ENCODE results near the gene ZNF71.

Gene ZNF71

GRCh38 chr19:56594783-56595547, at the start of gene ZNF71:
ZNF71 (plus strand) TSS chr19:56595302; CDS start chr19:56601559, 6,257 bp downstream.
- peak; percentile 63 for DNase-seq (ENCODE audit: low read depth)

- no peak for DNase-seq (ENCODE audit: low read depth)
Observed at GRCh38 chr19:56547535-56547934, 47.6 kb upstream of the ZNF71 start.

GRCh38 chr19:56554272-56554869, 40.7 kb upstream of the ZNF71 start:
- no peak for DNase-seq (ENCODE audit: low read depth)

DNA sequence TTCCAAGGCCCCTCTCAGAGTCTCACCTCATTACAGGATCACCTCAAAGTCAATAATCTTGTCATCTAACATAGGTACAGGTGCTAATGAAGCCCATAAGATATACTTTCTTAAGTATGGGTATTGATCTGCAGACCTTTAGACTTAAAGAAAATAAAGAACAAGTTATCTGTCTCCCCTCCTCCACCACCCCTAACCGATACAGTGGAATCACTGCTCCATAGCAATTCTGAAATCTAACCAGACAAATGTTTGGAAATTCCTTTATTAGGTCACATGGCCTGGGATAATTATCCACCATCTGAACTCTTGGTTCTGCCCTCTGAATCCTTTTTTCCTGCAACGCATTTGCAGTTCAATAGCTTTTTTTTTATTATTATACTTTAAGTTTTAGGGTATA, 32.3 kb upstream of the ZNF71 start:
- DNase-seq (ENCODE audit: low read depth) = no peak

DNA sequence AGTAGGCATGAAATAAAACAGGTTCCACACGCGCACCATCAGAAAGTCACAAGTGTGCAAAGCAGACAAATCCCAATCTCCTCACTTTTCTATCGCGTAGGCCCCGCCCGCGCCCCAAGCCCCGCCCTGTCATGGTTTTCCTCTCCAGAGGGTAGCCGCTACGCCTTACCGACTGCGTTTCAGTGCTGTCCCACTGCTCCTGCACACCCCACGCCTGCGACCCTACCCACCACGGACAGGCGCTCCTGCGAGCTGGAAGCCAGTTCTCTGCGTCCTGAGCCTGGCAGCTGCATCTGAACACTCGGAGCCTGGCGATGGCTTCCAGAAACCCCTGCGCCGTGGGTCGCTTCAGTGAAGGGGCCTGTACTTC, 28.2 kb upstream of the ZNF71 start:
- no peak for DNase-seq (ENCODE audit: low read depth)

GRCh38 chr19:56567274-56568120, 27.6 kb upstream of the ZNF71 start, which contains the start of gene ZNF470:
ZNF470 (plus strand) TSS chr19:56567468; CDS start chr19:56570312, 2,844 bp downstream.
- DNase-seq (ENCODE audit: low read depth) = peak; percentile 75

DNA sequence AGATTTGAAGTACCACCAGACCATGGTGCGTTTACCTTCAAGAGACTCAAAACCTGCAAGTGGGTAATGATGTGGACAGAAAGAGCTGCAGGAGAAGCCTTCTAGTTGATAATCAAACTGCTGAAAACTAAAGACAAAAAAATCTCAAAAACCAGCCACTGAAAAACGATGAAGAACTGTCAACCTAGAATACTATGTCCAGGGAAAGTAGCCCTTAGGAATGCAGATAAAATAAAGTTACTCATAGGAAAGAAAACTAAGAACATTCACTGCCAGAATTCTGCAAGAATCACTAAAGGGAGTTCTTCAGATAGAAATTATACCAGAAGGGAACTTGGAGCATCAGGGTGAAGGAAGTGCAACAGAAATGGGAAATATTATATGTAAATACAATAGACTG, 22.5 kb upstream of the ZNF71 start:
- no peak for DNase-seq (ENCODE audit: low read depth)

DNA sequence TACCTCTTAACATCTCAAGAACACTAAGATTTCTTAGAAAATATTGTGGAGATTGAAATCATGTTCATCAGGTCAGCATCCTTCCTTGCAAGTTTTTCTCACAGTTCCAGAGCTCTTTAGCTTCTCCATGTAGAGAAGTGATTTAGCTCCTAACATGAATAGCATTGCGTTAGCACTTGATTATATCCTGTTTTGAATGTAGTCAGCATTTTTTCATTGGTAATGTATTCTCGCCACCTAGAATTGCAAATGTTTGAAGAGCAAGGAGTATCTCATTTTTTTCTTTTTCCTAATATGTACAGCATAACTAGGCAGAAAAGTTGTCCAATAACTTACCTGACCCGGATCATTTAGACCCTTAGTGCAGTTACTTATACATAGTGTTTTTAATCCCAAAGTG, 21.2 kb upstream of the ZNF71 start:
- DNase-seq (ENCODE audit: low read depth) = no peak

DNA sequence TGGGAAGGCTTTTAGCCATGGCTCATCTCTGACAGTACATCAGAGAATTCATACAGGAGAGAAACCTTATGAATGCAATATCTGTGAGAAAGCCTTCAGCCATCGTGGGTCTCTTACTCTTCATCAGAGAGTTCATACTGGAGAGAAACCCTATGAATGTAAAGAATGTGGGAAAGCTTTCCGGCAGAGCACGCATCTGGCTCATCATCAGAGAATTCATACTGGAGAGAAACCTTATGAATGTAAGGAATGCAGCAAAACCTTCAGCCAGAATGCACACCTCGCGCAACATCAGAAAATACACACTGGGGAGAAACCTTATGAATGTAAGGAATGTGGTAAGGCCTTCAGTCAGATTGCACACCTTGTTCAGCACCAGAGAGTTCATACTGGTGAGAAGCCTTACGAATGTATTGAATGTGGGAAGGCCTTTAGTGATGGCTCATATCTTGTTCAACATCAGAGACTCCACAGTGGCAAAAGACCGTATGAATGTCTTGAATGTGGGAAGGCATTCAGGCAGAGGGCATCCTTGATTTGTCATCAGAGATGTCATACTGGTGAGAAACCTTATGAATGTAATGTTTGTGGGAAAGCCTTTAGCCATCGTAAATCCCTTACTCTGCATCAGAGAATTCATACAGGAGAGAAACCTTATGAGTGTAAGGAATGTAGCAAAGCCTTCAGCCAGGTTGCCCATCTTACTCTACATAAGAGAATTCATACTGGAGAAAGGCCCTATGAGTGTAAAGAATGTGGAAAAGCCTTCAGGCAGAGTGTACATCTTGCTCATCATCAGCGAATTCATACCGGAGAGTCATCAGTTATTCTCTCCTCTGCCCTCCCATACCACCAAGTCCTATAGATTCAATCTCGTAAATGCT, 17.1 kb upstream of the ZNF71 start:
- DNase-seq (ENCODE audit: low read depth) = no peak

DNA sequence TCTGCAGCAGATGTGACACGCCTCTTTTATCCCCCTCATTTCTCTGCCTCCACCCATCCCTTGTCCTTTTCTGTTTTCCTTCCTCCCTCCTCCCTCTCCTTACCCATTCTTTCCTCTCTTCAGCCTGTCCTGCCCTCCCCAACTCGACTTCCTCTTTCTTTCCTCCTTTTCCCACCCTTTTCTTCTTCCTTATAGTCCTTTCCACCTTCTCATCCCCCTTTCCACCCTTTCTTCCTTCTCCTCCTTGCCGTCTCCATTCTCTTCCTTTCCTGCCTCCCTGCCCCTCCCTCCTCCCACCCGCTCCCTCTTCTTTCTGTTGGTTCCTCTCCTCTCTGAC, 688 bp upstream of the ZNF71 start:
- DNase-seq (ENCODE audit: low read depth) = no peak

DNA sequence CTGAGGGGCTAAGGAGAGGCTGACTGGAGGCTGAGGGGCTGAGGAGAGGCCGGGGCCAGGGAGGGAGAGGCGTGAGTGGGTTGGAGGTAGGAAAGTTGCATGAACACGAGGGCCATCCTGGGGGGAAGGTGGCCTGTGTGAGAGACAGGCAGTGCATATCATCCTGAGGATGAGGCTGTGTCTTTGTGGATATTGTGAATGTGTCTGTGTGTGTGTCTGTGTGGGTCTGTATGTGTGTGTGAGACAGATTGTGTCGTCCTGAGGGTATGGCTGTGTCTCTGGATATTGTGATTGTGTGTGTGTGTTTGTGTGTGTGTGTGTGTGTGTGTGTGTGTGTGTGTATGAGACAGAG, 422 bp downstream of the ZNF71 start:
- no peak for DNase-seq (ENCODE audit: low read depth)

DNA sequence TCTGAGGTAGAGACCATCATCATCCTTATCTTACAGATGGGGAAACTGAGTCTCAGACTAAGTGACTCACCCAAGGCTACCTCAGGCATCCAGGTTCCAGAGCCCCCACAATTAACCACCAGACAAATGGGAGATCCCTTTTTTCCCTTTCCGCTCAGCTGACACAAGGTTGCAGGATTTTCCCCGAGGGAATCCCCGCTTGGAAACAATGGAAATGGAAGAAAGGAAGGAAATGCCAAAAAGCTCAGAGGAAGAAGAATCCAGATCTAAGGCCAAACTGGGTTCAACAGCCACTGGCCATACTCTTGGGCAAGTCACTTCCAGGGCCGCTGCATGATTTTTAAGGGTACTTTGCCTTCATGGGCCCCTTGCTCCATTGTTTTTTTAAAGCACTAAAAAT, 1.6 kb downstream of the ZNF71 start:
- DNase-seq (ENCODE audit: low read depth) = no peak

GRCh38 chr19:56597696-56598095, 2.6 kb downstream of the ZNF71 start:
- DNase-seq (ENCODE audit: low read depth) = no peak

DNA sequence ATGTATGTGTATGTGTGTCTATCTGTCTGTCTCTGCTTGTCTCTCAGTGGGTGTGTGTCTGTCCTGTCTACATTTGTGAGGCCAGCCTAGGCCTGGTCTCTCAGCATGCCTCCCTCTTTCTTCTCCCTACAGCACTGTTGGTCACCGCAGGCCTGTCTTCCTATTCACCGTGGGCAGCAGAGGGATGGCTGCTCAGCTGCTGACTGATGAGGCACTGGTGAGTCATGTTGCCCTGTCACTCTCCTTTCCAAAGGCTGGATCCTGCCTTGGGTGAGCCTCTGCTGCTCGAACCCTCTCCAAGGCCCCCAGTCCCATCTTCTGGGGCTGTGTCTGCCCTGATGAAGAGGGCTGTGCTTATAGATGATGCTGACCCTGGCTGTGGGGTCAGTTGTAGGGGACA, 6.3 kb downstream of the ZNF71 start:
- DNase-seq (ENCODE audit: low read depth) = no peak

- DNase-seq (ENCODE audit: low read depth) = no peak
Observed at GRCh38 chr19:56603829-56604228, 8.7 kb downstream of the ZNF71 start.

DNA sequence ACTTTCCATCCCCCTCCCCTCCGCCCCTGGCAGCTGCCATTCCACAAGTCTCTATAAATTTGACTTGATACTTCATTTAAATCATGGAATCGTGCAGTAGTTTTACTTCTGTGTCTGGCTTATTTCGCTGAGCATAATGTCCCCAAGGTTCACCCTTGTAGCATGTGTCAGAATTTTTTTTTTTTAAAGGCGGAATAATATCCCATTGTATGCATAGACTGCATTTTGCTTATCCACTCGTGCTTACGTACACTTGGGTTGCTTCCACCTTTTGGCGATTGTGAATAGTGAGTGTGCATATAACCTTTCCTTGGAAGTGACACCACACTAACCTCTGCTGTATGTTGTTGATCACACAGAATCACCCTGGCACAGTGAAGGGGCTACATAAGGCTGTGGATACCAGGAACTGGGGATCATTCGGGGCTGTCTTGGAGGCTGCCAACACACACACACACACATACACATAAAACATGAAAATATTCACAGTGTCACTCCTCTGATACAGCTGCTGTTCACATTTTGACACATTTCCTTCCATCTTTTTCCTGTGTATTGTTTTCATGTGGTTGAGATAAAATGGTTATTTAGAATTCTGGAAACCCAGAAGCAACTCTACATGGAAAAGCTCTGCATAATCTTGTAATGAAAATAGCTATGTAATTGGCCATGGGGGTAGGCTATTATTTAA, 13.3 kb downstream of the ZNF71 start:
- DNase-seq (ENCODE audit: low read depth) = no peak

DNA sequence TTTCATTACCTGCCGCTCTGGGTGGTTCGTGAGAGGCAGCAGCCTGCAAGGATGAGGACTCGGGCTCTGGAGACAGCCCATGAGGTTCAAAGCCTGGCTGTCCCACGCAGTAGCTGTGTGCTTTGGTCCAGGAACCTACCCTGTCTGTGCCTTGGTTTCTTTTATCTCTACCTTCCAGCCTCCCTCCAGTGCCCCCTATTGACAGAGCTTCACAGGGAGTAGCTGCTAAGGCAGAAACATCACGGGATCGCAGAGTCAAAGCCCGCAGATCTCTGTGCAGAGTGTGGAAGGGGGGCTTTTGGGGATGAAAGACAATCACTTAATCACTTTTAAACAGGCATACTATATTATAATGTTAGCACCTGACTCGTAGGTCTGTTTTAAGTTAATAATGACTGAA, 16.2 kb downstream of the ZNF71 start:
- DNase-seq (ENCODE audit: low read depth) = no peak

DNA sequence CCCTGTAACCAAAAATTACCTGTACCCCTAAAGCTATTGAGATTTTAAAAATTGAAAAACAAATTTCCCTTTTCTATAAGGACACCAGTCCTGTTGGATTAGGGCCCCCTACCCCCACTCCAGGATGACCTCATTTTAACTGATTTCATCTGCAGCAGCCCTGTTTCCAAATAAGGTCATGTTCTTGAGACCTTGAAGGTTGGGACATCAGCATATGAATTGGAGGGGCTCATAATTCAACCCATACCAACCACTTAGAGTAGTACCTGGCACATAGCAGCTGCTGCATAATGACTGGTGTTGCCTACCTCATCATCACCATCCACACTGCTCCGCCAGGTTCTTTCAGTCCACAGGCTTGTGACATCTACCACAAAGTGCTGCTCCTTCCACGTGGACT, 17.6 kb downstream of the ZNF71 start:
- no peak for DNase-seq (ENCODE audit: low read depth)

DNA sequence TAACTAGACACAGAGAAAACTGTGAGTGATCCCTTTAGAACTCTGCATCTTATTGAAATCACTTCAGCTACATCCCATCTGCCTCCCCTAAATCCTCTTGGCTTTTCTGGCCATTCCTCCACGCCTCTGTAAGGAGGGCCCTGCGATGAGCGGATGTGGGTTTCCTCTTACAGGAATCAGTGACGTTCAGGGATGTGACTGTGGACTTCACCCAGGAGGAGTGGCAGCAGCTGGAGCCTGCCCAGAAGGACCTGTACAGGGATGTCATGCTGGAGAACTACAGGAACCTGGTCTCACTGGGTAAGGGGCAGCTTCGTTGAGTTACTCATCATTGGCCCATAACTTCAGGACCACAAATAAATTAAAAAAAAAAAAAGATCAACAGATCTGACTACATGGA, 18.5 kb downstream of the ZNF71 start:
- no peak for DNase-seq (ENCODE audit: low read depth)

DNA sequence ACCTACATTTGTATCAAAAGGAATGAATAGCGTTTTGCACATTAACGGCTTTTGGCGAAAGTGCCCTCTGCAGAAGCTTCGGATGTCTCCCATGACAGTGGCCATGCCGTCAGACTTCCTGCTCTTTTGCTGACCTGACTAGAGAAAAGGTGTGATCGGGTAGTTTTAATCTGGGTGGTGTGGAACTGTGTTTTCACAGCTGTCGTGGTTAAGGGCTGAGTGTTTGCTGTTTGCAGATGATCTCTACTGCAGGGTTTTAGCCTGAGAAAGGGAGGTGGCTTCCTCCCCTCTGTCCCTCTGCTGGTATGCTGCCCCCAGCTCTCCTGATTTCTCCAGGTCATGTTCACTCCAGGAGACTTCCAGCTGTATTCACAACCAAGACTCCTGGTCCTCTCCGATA, 22.4 kb downstream of the ZNF71 start:
- DNase-seq (ENCODE audit: low read depth) = no peak

- no peak for DNase-seq (ENCODE audit: low read depth)
Observed at GRCh38 chr19:56619121-56619520, 24.0 kb downstream of the ZNF71 start.

DNA sequence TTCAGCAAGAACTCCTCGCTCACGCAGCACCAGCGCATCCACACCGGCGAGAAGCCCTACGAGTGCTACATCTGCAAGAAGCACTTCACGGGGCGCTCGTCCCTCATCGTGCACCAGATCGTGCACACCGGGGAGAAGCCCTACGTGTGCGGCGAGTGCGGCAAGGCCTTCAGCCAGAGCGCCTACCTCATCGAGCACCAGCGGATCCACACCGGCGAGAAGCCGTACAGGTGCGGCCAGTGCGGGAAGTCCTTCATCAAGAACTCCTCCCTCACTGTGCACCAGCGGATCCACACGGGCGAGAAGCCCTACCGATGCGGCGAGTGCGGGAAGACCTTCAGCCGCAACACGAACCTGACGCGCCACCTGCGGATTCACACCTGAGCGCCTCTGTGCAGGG, 27.3 kb downstream of the ZNF71 start:
- DNase-seq (ENCODE audit: low read depth) = no peak

Measured in T-helper 22 cell (primary cell).